Measurements from ENCODE around the gene EPHB4.
A peak's percentile ranks its signal among the peaks of the same experiment; 100 is the strongest.

EPHB4 gene

DNA sequence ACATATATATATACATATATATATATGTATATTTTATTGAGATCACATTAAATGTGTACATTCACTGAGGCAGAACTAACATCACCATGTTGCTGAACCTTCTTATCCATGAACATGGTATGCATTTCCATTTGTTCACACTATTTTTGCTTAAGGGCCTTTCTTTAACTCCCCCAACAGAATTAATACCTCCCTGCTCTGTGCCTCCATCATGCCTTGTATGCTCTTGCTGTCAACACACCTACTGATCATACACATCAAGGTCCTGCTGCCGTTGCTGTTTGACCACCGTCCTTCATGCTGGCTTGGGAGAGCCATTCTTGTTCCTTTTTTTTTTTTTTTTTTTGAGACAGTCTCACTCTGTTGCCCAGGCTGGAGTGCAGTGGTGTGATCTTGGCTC is 43.5 kb downstream of the EPHB4 start:
- no peak for DNase-seq

DNA sequence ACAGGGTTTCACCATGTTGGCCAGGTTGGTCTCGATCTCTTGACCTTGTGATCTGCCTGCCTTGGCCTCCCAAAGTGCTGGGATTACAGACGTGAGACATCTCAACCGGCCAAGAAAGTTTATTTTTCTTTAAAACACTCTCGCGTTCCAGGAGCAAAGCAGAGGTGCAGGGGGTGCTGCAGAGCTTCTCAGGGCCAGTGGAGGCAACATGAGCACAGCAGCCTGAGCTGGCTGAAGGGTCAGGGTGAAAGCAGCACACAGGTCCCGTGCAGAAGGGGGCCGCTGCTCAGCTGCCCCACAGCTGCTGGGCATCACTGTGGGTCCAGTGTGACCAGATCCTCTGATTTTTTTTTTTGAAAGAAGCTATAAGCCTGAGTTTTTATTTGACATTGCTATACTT is 46.1 kb downstream of the EPHB4 start:
- no peak for DNase-seq

DNA sequence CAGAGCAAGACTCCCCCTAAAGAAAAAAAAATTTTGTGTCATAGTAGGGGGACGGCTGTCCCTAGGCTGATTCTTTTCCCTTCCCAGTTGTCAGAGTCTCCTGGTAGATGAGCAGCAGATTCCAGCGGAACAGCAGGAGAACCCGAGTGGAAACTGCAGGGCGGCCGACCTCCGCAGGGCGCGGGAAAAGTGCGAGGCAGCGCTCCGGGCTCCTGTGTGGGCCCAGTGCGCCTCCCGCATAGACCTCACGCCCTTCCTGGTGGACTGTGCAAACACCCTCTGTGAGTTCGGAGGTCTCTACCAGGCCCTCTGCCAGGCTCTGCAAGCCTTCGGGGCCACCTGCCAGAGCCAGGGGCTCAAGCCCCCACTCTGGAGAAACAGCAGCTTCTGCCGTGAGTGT is 48.0 kb downstream of the EPHB4 start:
- no peak for DNase-seq

DNA sequence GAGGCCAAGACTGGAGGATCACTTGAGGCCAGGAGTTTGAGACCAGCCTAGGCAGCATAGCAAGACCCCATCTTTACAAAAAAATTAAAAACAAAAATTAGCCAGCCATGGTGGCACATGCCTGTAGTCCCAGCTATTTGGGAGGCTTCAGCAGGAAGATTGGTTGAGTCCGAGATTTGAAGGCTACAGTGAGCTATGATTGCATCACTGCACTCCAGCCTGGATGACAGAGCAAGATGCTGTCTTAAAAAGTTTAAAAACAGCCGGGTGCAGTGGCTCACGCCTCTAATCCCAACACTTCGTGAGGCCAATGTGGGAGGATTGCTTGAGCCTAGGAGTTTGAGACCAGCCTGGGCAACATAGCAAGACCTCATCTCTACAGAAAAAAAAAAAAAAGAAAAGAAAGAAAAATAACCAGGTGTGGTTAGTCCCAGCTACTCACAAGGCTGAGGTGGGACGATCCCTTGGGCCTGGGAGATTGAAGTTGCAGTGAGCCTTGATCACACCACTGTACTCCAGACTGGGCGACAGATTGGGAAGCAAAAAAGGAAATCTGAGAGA is 49.2 kb downstream of the EPHB4 start:
- no peak for DNase-seq

DNA sequence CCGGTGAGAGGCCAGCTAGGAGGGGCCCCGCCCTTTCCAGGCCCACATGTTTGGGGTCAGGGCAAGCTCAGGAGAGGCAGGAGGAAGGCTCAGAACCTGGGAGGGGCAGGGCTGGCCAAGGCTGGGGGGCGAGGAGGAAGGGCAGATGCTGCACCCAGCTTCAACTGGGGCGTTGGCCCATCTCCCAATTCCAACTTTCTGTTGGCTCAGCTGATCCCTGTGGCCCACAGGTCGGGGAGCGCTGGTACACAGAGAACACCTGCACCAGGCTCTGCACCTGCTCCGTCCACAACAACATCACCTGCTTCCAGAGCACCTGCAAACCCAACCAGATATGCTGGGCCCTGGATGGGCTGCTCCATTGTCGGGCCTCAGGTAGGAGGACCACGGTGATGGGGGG is 53.8 kb downstream of the EPHB4 start:
- peak; percentile 93 for DNase-seq

DNA sequence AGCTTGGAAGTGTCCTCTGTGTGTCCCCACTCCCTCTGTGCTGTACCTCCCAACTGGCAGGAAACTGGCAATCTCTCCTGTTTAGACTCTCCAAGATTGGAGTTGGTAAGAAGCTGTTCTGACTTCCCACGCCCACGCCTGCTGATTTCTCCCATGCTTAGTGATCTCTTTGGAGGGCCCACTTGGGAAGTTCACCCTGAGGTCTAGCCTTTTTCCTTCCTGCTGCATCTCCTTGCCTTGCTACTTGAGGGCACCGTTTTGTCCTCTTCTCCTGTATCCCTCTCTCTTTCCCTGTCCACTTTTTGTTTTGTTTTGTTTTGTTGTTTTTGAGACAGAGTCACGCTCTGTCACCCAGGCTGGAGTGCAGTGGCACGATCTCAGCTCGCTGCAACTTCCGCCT is 58.5 kb downstream of the EPHB4 start:
- no peak for DNase-seq

DNA sequence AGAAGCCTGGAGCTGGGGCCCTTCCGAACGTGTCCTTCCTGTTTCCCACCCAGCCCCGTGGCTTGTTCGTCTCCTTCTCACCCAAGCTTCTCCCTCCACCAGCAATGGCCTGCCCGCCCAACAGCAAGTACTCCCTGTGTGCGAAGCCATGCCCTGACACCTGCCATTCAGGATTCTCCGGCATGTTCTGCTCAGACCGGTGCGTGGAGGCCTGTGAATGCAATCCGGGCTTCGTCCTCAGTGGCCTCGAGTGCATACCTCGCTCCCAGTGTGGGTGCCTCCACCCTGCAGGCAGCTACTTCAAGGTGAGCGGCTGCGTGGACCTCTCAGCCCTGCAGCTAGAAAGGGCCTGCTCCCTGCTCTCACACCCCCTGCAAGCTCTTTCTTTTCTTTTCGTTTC is 62.1 kb downstream of the EPHB4 start:
- no peak for DNase-seq

DNA sequence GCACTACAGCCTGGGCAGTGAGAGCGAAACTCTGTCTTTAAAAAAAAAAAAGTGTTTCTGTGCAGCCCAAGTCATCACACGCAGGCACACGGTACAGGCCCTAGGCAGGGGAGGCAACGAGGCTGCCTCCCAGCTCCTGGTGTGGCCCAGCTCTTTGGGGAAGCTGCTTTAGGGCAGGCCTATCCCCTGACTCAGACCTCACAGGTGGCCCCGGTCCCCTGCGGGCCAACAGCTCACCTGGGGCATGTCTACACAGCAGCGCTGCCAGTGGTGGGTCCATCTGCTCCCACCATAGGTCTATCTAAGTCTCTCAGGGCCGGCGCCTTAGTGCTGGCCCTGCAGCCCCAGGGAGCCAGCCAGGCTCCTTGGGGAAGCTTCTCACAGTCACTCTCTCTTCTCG is 62.5 kb downstream of the EPHB4 start:
- DNase-seq: no peak

DNA sequence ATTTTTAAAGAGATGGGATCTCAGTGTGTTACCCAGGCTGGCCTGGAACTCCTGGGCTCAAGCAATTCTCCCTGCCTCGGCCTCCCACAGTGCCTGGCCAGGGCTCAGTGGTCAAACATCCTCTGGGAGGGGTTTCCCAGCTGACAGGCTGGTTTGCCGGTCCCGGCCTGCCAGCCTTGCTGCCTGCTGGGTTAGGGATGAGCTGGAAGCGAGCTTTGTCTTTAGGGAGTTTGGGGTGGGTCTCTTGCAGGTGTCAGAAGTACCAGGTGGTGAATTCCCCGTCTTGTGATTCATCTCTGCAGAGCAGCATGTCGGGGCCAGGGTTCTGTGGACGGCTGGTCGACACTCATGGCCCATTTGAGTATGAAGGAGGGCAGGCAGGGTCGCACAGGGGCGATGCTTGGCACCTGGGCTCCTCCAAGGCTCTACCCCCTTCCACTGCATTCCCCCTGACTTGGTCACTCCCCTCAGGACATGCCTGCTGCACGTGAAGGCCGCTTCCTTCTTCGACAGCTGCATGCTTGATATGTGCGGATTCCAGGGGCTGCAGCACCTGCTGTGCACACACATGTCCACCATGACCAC is 63.7 kb downstream of the EPHB4 start:
- no peak for DNase-seq

DNA sequence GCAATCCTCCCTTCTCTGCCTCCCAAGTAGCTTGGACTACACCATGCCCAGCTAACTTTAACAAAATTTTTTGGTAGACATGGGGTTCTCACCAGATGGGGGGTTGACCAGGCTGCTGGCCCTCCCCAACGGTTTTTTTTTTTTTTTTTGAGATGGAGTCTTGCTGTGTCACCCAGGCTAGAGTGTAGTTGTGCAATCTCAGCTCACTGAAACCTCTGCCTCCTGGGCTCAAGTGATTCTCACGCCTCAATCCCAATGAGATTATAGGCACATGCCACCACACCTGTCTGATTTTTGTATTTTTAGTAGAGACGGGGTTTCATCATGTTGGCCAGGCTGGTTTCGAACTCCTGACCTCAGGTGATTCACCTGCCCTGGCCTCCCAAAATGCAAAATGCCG is 64.5 kb downstream of the EPHB4 start:
- peak; percentile 73 for DNase-seq

DNA sequence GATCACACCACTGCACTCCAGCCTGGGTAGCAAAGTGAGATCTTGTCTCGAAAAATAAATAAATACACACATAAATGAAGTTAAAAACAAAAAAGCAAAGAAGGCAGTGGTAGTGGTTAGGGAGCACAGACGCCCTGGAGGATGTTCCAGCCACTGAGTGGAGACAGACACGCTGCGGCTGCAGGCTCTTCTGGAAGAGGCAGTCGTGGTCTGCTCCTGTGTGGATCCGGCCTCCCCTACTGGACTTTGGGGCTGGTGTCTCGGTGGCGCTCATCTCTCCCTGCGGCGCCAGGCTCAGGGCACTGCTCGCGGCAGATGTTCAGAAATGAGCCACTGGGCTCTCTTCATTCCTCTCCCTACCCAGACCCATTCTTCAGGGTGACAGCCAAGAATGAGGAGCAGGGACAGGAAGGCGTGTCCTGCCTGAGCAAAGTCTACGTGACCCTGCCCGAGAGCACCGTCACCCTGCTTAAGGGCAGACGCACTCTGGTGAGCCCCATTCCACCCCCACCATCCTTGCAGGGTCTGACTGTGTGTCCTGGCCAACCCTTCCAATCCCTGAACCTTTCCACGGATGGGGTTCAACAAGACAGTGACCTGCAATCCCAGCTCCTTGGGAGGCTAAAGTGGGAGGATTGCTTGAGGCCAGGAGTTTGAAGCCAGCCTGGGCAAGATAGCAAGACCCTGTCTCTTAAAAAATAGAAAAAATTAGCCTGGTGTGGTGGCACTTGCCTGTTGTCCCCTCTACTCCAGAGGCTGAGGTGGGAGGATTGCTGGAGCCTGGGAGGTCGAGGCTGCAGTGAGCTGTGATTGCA is 67.8 kb downstream of the EPHB4 start:
- DNase-seq: no peak

DNA sequence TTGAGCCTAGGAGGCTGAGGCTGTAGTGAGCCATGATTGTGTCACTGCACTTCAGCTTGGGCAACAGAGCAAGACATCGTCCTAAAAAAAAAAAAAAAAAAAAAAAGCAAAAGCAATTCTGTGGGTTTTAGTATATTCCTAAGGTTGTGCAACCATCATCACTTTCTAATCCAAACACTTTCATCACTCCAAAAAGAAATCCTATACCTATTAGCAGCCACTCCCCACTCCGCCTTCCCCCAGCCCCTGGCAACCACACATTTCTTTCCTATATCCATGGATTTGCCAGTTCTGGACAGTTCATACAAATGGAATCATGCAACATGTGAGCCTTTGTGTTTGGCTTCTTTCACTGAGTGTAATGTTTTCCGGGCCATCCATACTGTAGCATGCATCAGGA is 73.6 kb downstream of the EPHB4 start:
- DNase-seq: no peak

DNA sequence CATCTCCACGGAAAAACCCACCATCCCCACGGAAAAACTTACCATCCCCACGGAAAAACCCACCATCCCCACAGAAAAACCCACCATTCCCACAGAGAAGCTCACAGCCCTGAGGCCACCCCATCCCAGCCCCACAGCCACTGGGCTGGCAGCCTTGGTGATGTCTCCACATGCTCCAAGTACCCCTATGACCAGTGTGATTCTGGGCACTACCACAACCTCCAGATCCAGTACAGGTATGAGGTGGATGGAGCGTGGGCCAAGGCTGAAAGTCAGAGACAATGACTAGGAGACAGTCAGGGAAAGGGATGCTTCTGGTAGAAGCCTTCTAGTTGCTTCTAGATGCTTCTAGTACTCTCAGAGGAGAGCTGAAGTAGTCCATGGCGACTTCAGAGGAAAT is 74.3 kb downstream of the EPHB4 start:
- DNase-seq: peak; percentile 26

Measured in RPMI8226 (cell line).